H1 (cell line): Measurements from ENCODE around the gene C6orf62.

Source experiments
- BRCA1 ChIP-seq: IDR thresholded peaks from 2 replicates; pipeline ENCODE4 v1.6.1; 2012; ENCODE audit warnings: low read depth, low read length, improper control_type of control experiment
- CTCF ChIP-seq, 3 experiments: IDR thresholded peaks; 1 replicate in 2 of 3; 2 replicates in 1 of 3; pipeline versions ENCODE4 v1.5.1 to v1.6.1; 2011; ENCODE audit warnings: low read length in 3 of 3, mild to moderate bottlenecking in 3 of 3, inconsistent platforms in 2 of 3, low read depth in 1 of 3, moderate library complexity in 1 of 3; ENCODE audit not compliant: insufficient read depth in 1 of 3; ENCODE audit errors: control extremely low read depth in 1 of 3
- EZH2 ChIP-seq: fragments of 200-600 bp; sonication (generic); IDR thresholded peaks from 2 replicates; pipeline ENCODE4 v1.7.1; 2012; ENCODE audit warnings: low read depth, mild to moderate bottlenecking, moderate library complexity, low read length, inconsistent platforms; ENCODE audit not compliant: severe bottlenecking
- FOSL1 ChIP-seq: IDR thresholded peaks from 2 replicates; pipeline ENCODE4 v1.6.1; 2011; ENCODE audit warnings: mild to moderate bottlenecking, low read depth, low read length, moderate library complexity; ENCODE audit not compliant: insufficient read depth
- HDAC2 ChIP-seq, 2 experiments: fragments of 300-600 bp in 1 of 2; sonication (generic) in 1 of 2; IDR thresholded peaks; 2 replicates each; pipeline ENCODE4 v1.6.1; 2011 to 2012; ENCODE audit warnings: low read depth in 2 of 2, low read length in 2 of 2, mild to moderate bottlenecking in 2 of 2, moderate library complexity in 2 of 2, borderline replicate concordance in 1 of 2, inconsistent platforms in 1 of 2
- MAX ChIP-seq: IDR thresholded peaks from 2 replicates; pipeline ENCODE4 v1.6.1; 2012; ENCODE audit warnings: inconsistent platforms
- RAD21 ChIP-seq, 2 experiments: IDR thresholded peaks in 1 of 2; conservative IDR thresholded peaks in 1 of 2; 2 replicates each; pipeline ENCODE4 v1.6.1; 2011; ENCODE audit warnings: low read depth in 2 of 2, low read length in 2 of 2, improper control_type of control experiment in 1 of 2, inconsistent platforms in 1 of 2, mild to moderate bottlenecking in 1 of 2, moderate library complexity in 1 of 2
- RNF2 ChIP-seq: fragments of 200-900, 300-1000 bp; sonication (generic); IDR thresholded peaks from 2 replicates; pipeline ENCODE4 v1.7.1; 2016; ENCODE audit warnings: borderline replicate concordance, low read depth, mild to moderate bottlenecking, antibody characterized with exemption, low read length; ENCODE audit not compliant: poor library complexity, severe bottlenecking; ENCODE audit errors: missing control alignments
- TAF1 ChIP-seq: IDR thresholded peaks from 2 replicates; pipeline ENCODE4 v1.6.1; 2011; ENCODE audit warnings: mild to moderate bottlenecking, low read depth, low read length
- TBP ChIP-seq: IDR thresholded peaks from 2 replicates; pipeline ENCODE4 v1.6.1; 2011; ENCODE audit warnings: low read depth, low read length, improper control_type of control experiment

- TF ChIP-seq FOSL1 = no peak
- TF ChIP-seq CTCF (IDR thresholded peaks at IDR 0.05; ENCODE audit: control extremely low read depth in 1 of 3, insufficient read depth in 1 of 3, low read depth in 1 of 3, low read length in 3 of 3) = no peak
- no peak for TF ChIP-seq RAD21 (IDR thresholded peaks at IDR 0.05 in 1 of 2, conservative IDR thresholded peaks at IDR 0.05 in 1 of 2; ENCODE audit: low read depth in 2 of 2, low read length in 2 of 2)
- TF ChIP-seq HDAC2 (IDR thresholded peaks at IDR 0.05; ENCODE audit: borderline replicate concordance in 1 of 2, low read depth in 2 of 2, low read length in 2 of 2) = no peak
- no peak for TF ChIP-seq RNF2
- no peak for TF ChIP-seq EZH2
- no peak for TF ChIP-seq MAX
- TF ChIP-seq TBP = no peak
- TF ChIP-seq BRCA1 = no peak
- TF ChIP-seq TAF1 = no peak
These were observed 63.7 kb downstream of the C6orf62 start for GRCh38 chr6:24655215-24655614.
